G401.6 (cell line): Measurements from ENCODE around the gene DRC1.

ENCODE experiments used
- FAIRE-seq: peaks from 2 replicates; lab custom pipeline; 2012; peaks lifted over from hg19 to GRCh38; lab: Jason Lieb, UNC

The DRC1 gene

DNA sequence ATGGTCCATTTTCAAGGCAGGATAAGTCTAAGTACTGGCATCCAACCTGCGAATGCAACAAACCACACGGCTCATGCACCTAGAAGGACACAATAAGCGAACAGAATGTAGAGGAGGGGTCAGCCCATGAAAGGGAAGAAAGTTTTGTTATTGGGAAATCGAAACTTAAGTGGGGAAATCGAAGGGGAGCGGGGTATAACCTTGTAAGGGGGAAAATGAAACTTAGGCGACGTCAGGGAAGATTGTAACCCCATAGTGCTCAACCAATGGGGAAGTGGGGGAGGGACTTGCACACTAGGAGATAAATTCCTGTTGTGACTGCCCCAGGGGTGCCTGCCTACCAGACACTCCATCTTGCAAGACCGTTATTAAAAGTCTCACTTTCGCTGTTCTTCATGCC is 91.8 kb downstream of the DRC1 start:
- no peak for FAIRE-seq

DNA sequence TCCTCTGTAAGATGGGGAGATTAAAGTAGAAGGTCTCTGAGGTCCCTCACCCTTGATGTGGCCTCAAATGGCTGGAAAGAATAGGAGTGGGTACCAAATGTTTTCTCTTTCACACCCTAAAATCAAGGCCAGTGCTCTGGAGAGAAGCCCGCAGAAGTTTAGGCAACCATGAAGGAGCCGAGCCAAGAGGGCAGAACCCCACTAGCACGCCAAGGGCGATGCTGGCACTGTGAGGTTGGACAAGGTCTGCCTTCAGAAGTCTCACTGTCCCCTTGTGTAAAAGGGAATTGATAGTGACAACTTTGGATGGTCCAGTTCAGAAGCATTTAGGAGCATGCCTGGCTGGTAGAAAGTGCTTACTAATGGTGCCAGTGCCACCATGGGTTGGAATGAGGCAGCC is 92.5 kb downstream of the DRC1 start:
- no peak for FAIRE-seq

DNA sequence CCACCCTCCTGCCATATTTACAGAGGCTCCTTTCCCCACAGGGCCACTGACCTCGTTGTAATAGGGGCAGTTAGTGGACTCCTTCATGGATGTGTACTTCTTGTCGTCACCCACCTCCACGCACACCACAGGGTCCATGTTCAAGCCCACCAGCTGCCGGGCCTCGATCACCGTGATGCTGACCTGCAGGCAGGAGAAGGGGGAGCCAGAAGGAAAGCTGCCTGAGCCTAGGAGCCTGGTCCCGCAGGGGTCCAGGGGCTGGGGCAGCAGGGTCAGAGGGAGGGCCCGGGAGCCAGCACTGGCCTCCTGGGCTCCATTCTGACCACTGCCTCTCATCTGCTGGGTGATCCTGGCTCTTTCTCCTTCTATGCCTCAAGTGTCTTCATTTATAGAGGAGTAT is 93.2 kb downstream of the DRC1 start:
- FAIRE-seq: no peak

DNA sequence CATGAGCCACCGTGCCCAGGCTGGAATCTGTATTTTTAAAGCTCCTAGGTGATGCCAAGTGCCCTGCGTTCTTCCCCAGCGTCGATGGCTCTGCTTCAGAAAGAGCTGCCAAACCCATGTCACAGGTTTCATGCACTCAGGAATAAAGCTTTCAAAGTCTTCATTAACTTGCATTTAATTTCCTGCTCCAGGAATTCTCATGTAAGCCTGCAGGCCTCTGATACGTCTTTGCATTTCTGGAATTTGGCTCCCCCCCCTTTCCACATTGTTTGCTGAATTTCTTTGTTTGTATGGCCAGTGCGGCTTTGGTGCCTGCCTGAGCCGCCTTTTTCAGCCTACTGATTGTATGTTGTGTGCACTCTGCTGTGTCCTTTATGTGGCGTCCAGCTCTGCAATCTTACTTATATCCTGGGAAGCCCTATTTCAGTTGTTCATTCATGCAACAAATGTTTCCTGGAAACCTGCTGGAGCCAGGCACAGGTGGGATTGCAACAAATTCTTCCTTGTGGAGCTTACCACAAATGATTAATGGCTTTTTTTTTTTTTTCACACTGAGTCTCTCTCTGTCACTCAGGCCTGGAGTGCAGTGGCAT is 94.1 kb downstream of the DRC1 start:
- FAIRE-seq: no peak

DNA sequence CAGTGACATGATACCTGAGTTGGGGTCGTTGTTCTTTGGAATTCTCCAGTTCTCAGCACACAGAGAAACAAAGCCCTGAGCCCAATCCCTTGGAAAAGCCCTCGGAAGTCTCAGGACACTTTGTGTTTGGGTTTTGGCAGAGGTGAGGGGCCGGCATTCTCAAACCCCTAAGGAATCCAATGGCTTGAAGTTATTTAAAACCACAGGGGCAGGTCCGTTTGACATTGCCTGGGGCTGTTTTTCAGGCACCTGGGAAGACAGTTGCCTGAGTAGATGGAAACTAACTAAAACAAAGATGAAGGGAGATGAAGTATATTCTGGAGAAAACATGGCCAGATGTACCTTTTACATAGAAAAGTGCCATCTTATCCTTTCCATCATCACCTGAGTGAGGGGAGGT is 98.7 kb downstream of the DRC1 start:
- no peak for FAIRE-seq

DNA sequence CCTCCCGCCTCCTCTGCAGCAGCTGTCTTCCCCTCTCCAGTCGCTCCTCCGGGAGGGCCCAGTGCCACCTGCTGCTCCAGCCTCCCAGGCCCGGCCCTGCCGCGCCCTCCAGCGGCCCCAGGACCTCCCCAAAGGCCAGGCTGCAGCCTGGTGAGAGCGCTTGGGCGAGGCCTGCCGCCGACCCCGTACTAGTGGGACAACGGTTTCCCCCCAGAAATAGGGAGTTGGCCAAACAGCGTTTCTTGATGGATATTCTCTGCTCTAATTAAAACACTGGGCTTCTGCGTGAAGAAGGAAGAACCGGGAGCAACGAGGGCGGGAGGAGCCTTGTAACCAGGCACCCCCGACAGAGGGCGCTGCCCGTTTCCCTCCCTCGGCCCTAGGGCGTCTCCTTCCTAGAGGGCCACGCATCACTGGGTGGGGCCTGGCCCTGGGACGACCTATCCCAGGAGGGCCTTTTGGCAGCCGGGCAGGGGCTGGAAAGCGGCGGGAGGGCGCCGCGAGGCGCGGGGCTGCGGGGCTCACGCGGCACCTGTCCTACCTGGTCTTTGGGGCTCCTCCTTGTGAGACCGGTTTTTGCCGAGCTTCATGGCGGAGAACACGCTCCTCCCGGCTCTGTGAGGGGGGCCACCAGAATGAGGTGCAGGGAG is 101.6 kb downstream of the DRC1 start:
- FAIRE-seq: no peak

DNA sequence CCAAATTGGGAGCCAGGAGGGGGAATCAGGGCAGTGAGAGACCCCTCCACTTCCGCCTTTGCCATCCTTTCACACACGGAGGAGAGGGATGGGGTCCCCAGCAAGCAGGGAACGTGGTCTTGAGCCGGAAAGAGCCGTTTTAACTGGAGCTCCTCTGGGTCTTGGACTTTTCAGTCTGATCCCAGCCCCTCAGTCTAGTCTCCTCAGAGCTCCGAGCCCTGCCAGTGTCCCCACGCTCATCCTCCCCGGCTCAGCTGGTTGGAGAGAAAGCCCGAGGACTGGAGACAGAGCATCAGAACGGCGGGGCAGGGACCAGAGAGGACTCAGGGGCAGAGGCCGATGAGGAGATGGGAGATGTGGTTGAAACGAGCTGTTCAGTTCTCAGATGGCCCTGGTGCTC is 102.3 kb downstream of the DRC1 start:
- no peak for FAIRE-seq

DNA sequence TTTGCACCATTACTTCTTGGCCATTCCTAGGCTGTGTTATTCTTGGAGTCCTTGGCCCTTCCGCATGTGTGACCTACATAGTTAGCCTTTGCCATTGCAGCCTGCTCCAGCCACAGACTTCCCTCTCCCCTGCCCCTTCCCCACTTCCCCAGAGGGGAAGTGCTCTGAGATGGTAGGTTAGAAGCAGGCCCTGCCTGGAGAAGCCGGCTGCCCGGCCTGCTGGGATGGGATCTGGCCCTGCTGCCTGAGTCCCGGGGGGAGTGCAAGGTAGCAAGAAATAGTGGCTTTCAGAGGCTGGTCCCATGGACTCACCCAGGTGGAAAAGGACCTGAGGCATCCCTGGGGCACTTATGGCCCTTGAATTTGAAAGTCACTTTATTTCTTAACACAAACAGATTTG is 104.6 kb downstream of the DRC1 start:
- FAIRE-seq: no peak
